ENCODE data around the gene ADGRG6.
A peak's percentile ranks its signal among the peaks of the same experiment; 100 is the strongest.

The ADGRG6 gene

DNA sequence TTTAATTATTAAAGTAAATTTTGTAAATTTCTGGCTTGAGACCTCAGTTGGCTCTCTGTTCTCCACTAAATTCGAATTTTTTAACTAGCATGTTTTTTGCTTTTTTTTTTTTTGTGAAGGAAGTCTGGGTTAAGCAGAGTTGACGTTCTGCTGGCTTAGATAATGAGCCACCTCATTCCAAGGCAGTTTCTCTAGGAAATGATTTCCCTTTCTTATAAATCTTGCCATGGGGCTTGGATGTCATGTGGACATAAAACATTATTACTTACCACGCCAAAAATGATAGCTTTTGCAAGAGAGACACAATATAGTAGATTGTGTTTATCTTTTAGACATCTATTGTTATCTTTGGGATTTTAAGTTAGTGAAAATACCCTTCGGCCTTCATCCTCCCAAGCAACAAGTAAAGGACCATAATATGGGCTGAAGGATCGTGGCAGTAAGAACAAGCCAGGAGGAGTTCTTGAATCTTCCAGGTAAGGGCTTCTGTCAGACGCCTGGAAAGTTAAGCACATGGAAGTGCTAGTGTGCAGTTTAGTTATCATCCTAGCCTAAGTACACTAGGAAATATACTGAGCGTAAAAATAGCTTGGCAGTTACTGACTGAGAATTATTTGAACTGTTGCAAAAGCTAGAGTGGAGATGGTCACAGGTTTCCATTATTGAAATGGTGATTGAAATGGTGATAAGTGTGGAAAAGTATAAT lies 30.7 kb downstream of the ADGRG6 start:
- H3K4me3 ChIP-seq (ENCODE audit: low read length, poor library complexity, severe bottlenecking), result no peak overlapping the region
- no peak overlapping the region for H3K4me2 ChIP-seq (ENCODE audit: low read depth, low read length, poor library complexity, severe bottlenecking)
- H3K9me2 ChIP-seq (replicated peaks; ENCODE audit: low read depth, low read length), result no peaks in the 10 kb centered on the region
- no peaks in the 10 kb centered on the region for H4K20me1 ChIP-seq (ENCODE audit: insufficient read depth, low read length, poor library complexity, severe bottlenecking)
- no peaks in the 10 kb centered on the region for H3K27me3 ChIP-seq (ENCODE audit: insufficient read depth, low read length, poor library complexity, severe bottlenecking)
- no peaks in the 10 kb centered on the region for H3K36me3 ChIP-seq (ENCODE audit: insufficient read depth, low read length)
- no peaks in the 10 kb centered on the region for H3K9me3 ChIP-seq (ENCODE audit: insufficient read depth, low read depth, low read length)
- no peak for TF ChIP-seq EZH2phosphoT487 (IDR thresholded peaks at IDR 0.05; ENCODE audit: borderline replicate concordance)
- TF ChIP-seq CTCF (conservative IDR thresholded peaks at IDR 0.05; ENCODE audit: low read length), result no peak
- no peaks in the 10 kb centered on the region for H3K79me2 ChIP-seq (ENCODE audit: insufficient read depth, low read length)
- H3F3A ChIP-seq (ENCODE audit: low read depth), result 0 out of 2 replicates have a peak, but pooled peaks cover 2% of the 10 kb centered on the region
- H3K9ac ChIP-seq (ENCODE audit: low read depth, low read length, poor library complexity, severe bottlenecking), result no peak overlapping the region
- 0 out of 2 replicates have a peak overlapping the region, but pooled peaks have one; percentile 16 for H2AFZ ChIP-seq (ENCODE audit: low read length)
- peaks cover 19% of the 10 kb centered on the region for H3K4me1 ChIP-seq (ENCODE audit: insufficient read depth, low read length, poor library complexity, severe bottlenecking)

DNA sequence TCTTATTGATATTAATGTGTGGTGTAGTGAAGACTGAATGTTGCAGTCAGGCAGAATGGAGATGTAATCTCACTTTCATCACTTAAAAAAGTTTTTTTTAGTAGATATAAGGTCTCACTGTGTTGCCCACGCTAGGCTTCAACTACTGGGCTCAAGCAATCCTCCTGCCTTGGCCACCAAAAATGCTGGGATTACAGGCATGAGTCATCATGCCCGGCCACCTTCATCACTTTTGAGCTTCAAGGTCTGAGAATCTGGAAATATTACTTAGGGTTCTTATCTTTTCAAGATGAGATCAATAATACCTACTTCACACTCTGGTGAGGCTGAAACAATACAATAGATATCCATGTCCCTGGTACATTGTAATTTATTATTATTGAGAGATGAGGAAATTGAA lies 31.6 kb downstream of the ADGRG6 start:
- Histone ChIP-seq H4K20me1 (ENCODE audit: insufficient read depth, low read length, poor library complexity, severe bottlenecking) (no peaks in the 10 kb centered on the region), H3K36me3 (ENCODE audit: insufficient read depth, low read length) (no peaks in the 10 kb centered on the region), H3K4me3 (ENCODE audit: low read length, poor library complexity, severe bottlenecking) (no peak overlapping the region), H3K9ac (ENCODE audit: low read depth, low read length, poor library complexity, severe bottlenecking) (no peak overlapping the region), H3K9me2 (replicated peaks; ENCODE audit: low read depth, low read length) (no peaks in the 10 kb centered on the region), H3K9me3 (ENCODE audit: insufficient read depth, low read depth, low read length) (no peaks in the 10 kb centered on the region), H3K27me3 (ENCODE audit: insufficient read depth, low read length, poor library complexity, severe bottlenecking) (no peaks in the 10 kb centered on the region), H2AFZ (ENCODE audit: low read length) (no peak overlapping the region), H3K4me1 (ENCODE audit: insufficient read depth, low read length, poor library complexity, severe bottlenecking) (peaks cover 19% of the 10 kb centered on the region), H3F3A (ENCODE audit: low read depth) (0 out of 2 replicates have a peak, but pooled peaks cover 2% of the 10 kb centered on the region), H3K79me2 (ENCODE audit: insufficient read depth, low read length) (no peaks in the 10 kb centered on the region), H3K4me2 (ENCODE audit: low read depth, low read length, poor library complexity, severe bottlenecking) (no peak overlapping the region)
- TF ChIP-seq EZH2phosphoT487 (IDR thresholded peaks at IDR 0.05; ENCODE audit: borderline replicate concordance) (no peak), CTCF (conservative IDR thresholded peaks at IDR 0.05; ENCODE audit: low read length) (no peak)

DNA sequence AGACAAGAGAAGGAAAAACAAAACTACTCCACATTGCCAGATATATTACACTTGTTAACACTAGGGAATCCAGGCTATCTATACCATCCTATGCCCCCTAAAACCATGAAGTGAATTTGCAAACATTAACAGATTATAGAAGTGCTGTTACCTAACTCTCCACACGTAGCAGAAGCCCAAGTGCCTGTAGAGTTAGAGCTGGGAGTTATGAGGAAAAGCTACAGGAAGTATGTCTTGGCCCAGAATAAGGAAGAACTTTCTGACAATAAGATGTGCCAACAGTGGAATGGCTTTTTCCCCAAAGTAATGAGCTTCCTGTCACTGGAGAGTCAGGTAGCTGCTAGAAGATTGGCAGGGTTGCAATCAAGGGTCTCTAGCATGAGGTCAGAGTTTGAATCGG lies 32.5 kb downstream of the ADGRG6 start:
- 0 out of 2 replicates have a peak, but pooled peaks cover 2% of the 10 kb centered on the region for H3F3A ChIP-seq (ENCODE audit: low read depth)
- H3K9ac ChIP-seq (ENCODE audit: low read depth, low read length, poor library complexity, severe bottlenecking), result no peak overlapping the region
- H3K27me3 ChIP-seq (ENCODE audit: insufficient read depth, low read length, poor library complexity, severe bottlenecking), result no peaks in the 10 kb centered on the region
- H3K36me3 ChIP-seq (ENCODE audit: insufficient read depth, low read length), result no peaks in the 10 kb centered on the region
- no peaks in the 10 kb centered on the region for H3K9me3 ChIP-seq (ENCODE audit: insufficient read depth, low read depth, low read length)
- H3K79me2 ChIP-seq (ENCODE audit: insufficient read depth, low read length), result no peaks in the 10 kb centered on the region
- no peak overlapping the region for H3K4me2 ChIP-seq (ENCODE audit: low read depth, low read length, poor library complexity, severe bottlenecking)
- H3K9me2 ChIP-seq (replicated peaks; ENCODE audit: low read depth, low read length), result no peaks in the 10 kb centered on the region
- H4K20me1 ChIP-seq (ENCODE audit: insufficient read depth, low read length, poor library complexity, severe bottlenecking), result no peaks in the 10 kb centered on the region
- H3K4me1 ChIP-seq (ENCODE audit: insufficient read depth, low read length, poor library complexity, severe bottlenecking), result peaks cover 19% of the 10 kb centered on the region
- H2AFZ ChIP-seq (ENCODE audit: low read length), result peak overlapping the region; percentile 76
- H3K4me3 ChIP-seq (ENCODE audit: low read length, poor library complexity, severe bottlenecking), result no peak overlapping the region
- TF ChIP-seq EZH2phosphoT487 (IDR thresholded peaks at IDR 0.05; ENCODE audit: borderline replicate concordance), result no peak

DNA sequence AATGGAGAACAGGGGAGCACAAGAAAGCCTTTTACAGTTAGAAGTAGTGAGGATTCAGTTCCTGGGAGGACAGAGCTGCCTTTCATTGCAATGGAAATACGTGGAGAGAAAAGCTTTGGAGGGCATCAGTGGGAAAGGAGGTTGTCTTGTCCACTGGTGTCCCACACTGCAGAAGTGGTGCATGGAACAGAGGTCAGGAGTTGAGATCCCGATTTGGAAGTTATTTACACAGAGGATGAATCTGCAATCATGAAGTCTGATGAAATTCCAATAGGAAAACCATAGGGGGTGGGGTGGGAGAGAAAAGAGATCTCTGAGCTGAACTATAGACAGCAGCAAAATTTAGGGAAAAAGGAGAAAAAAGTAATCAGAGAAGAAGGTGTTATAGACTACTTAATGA lies 33.6 kb downstream of the ADGRG6 start:
- Histone ChIP-seq H3K4me3 (ENCODE audit: low read length, poor library complexity, severe bottlenecking) (no peak overlapping the region), H3K4me1 (ENCODE audit: insufficient read depth, low read length, poor library complexity, severe bottlenecking) (peaks cover 19% of the 10 kb centered on the region), H3K79me2 (ENCODE audit: insufficient read depth, low read length) (no peaks in the 10 kb centered on the region), H3K9ac (ENCODE audit: low read depth, low read length, poor library complexity, severe bottlenecking) (no peak overlapping the region), H3K4me2 (ENCODE audit: low read depth, low read length, poor library complexity, severe bottlenecking) (no peak overlapping the region), H3F3A (ENCODE audit: low read depth) (0 out of 2 replicates have a peak, but pooled peaks cover 2% of the 10 kb centered on the region), H2AFZ (ENCODE audit: low read length) (no peak overlapping the region), H3K9me2 (replicated peaks; ENCODE audit: low read depth, low read length) (no peaks in the 10 kb centered on the region), H3K36me3 (ENCODE audit: insufficient read depth, low read length) (no peaks in the 10 kb centered on the region), H3K27me3 (ENCODE audit: insufficient read depth, low read length, poor library complexity, severe bottlenecking) (no peaks in the 10 kb centered on the region), H4K20me1 (ENCODE audit: insufficient read depth, low read length, poor library complexity, severe bottlenecking) (no peaks in the 10 kb centered on the region), H3K9me3 (ENCODE audit: insufficient read depth, low read depth, low read length) (no peaks in the 10 kb centered on the region)
- no peak for TF ChIP-seq EZH2phosphoT487 (IDR thresholded peaks at IDR 0.05; ENCODE audit: borderline replicate concordance)
- no peak for TF ChIP-seq CTCF (conservative IDR thresholded peaks at IDR 0.05; ENCODE audit: low read length)
